DND-41 (cell line): ENCODE data around the gene TEKT5.

Experiments used
- ATAC-seq: fragments of 200-7000 bp; cut with Tn5 transposase; 3 replicates; pipeline ENCODE4 v1.9.1; 2021; ENCODE audit warnings: low read depth; ENCODE audit not compliant: insufficient read depth
- DNase-seq: peaks from one replicate; pipeline ENCODE4 v3.0.0-alpha.2; 2020
- H2AFZ ChIP-seq: 2 replicates; pipeline ENCODE4 v1.6.0; 2012; ENCODE audit warnings: low read depth, low read length
- H3K27ac ChIP-seq: 2 replicates; pipeline ENCODE4 v1.5.1; 2012; ENCODE audit warnings: low read length, inconsistent platforms
- H3K27me3 ChIP-seq: fragments of 200-600 bp; sonication (generic); 2 replicates; pipeline ENCODE4 v1.6.0; 2012; ENCODE audit warnings: low read length, mild to moderate bottlenecking, inconsistent platforms; ENCODE audit not compliant: insufficient read depth, poor library complexity
- H3K36me3 ChIP-seq: 2 replicates; pipeline ENCODE4 v1.5.1; 2012; ENCODE audit warnings: low read length, inconsistent platforms; ENCODE audit not compliant: insufficient read depth
- H3K4me1 ChIP-seq: 2 replicates; pipeline ENCODE4 v1.5.1; 2012; ENCODE audit warnings: mild to moderate bottlenecking, low read length; ENCODE audit not compliant: insufficient read depth
- H3K4me2 ChIP-seq: 2 replicates; pipeline ENCODE4 v1.6.0; 2012; ENCODE audit warnings: mild to moderate bottlenecking, moderate library complexity, low read length, inconsistent platforms; ENCODE audit not compliant: insufficient read depth
- H3K4me3 ChIP-seq, 2 experiments: fragments of 200-600 bp in 1 of 2; shearing (Covaris generic) in 1 of 2; 2 replicates each; pipeline ENCODE4 v1.5.1; 2012 to 2016; ENCODE audit warnings: inconsistent platforms in 2 of 2, low read length in 2 of 2, mild to moderate bottlenecking in 2 of 2, low read depth in 1 of 2, moderate library complexity in 1 of 2
- H3K79me2 ChIP-seq: 2 replicates; pipeline ENCODE4 v1.6.0; 2012; ENCODE audit warnings: low read length, inconsistent platforms; ENCODE audit not compliant: insufficient read depth
- H3K9ac ChIP-seq: 2 replicates; pipeline ENCODE4 v1.6.0; 2012; ENCODE audit warnings: low read depth, mild to moderate bottlenecking, inconsistent platforms, low read length, moderate library complexity
- H3K9me3 ChIP-seq: 2 replicates; pipeline ENCODE4 v1.5.1; 2012; ENCODE audit warnings: low read length, moderate library complexity, mild to moderate bottlenecking, inconsistent platforms; ENCODE audit not compliant: insufficient read depth, severe bottlenecking
- H4K20me1 ChIP-seq: 2 replicates; pipeline ENCODE4 v1.6.0; 2012; ENCODE audit warnings: low read length; ENCODE audit not compliant: insufficient read depth
- EZH2 ChIP-seq: IDR thresholded peaks from 3 replicates; pipeline ENCODE4 v1.6.1; 2012; ENCODE audit warnings: borderline replicate concordance, low read depth, mild to moderate bottlenecking, moderate library complexity, low read length, inconsistent platforms; ENCODE audit not compliant: severe bottlenecking
- TF ChIP-seq, protein P1 (sequence below): IDR thresholded peaks from 2 replicates; pipeline ENCODE4 v1.5.1; 2012; ENCODE audit warnings: borderline replicate concordance, low read length, moderate library complexity, mild to moderate bottlenecking; ENCODE audit not compliant: poor library complexity, severe bottlenecking; ENCODE audit errors: extremely low read depth

TEKT5 gene

DNA sequence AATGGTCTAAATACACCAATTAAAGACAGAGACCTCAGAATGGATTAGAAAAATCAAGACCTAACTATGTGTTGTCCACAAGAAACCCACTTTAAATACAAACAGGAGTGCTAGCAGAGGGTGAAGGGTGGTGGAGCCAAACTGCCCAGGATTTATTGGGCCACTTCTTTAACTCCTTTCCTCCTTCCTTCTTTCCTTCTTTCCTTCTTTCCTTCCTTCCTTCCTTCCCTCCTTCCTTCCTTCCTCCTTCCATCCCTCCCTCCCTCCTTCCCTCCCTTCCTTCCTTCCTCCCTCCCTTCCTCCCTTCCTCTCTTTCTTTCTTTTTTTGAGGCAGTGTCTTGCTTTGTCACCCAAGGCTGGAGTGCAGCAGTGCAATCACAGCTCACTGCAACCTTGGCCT, 80.0 kb downstream of the TEKT5 start:
- ATAC-seq: no peak
- Histone ChIP-seq H3K36me3 (no peaks in the 10 kb centered on the region), H3K4me2 (no peak overlapping the region), H3K9me3 (no peaks in the 10 kb centered on the region), H4K20me1 (no peaks in the 10 kb centered on the region), H3K27me3 (peaks cover 20% of the 10 kb centered on the region), H2AFZ (no peak overlapping the region), H3K9ac (no peak overlapping the region), H3K4me1 (no peaks in the 10 kb centered on the region), H3K4me3 (no peak overlapping the region), H3K79me2 (no peaks in the 10 kb centered on the region), H3K27ac (no peak overlapping the region)
- no peak for TF ChIP-seq EZH2
- TF ChIP-seq, protein P1, sequence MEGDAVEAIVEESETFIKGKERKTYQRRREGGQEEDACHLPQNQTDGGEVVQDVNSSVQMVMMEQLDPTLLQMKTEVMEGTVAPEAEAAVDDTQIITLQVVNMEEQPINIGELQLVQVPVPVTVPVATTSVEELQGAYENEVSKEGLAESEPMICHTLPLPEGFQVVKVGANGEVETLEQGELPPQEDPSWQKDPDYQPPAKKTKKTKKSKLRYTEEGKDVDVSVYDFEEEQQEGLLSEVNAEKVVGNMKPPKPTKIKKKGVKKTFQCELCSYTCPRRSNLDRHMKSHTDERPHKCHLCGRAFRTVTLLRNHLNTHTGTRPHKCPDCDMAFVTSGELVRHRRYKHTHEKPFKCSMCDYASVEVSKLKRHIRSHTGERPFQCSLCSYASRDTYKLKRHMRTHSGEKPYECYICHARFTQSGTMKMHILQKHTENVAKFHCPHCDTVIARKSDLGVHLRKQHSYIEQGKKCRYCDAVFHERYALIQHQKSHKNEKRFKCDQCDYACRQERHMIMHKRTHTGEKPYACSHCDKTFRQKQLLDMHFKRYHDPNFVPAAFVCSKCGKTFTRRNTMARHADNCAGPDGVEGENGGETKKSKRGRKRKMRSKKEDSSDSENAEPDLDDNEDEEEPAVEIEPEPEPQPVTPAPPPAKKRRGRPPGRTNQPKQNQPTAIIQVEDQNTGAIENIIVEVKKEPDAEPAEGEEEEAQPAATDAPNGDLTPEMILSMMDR: no peak
- DNase-seq: no peak

DNA sequence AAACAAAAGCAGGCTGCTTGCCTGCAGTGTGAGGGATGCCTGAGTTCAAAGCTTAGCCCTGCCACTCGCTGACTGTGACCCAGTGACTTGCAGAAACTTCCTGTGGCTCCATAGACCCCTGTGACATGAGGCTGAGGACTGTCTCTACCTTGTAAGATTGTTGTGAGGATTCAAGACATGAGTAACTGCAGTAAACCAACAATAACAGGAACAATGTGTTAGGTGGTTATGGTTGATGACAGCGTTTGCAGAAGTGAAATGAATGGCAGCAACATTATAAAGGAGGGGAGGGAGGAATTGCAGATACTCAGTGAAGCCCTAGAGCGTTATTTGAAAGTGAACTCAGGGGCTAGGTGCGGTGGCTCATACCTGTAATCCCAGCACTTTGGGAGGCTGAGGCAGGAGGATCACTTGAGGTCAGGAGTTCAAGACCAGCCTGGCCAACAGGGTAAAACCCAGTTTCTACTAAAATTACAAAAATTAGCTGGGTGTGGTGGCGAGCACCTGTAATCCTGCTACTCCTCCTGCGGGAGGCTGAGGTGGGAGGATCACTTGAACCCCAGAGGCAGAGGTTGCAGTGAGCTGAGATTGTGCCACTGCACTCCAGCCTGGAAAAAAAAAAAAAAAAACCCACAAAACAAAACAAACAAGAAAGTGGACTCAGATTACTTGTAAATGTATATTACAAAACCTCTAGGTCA, 80.8 kb downstream of the TEKT5 start:
- no peak for DNase-seq
- no peak overlapping the region for H3K4me2 ChIP-seq
- no peak overlapping the region for H2AFZ ChIP-seq
- H3K79me2 ChIP-seq: no peaks in the 10 kb centered on the region
- H3K36me3 ChIP-seq: no peaks in the 10 kb centered on the region
- H3K9me3 ChIP-seq: no peaks in the 10 kb centered on the region
- H3K9ac ChIP-seq: no peak overlapping the region
- no peak overlapping the region for H3K4me3 ChIP-seq
- H4K20me1 ChIP-seq: no peaks in the 10 kb centered on the region
- no peak overlapping the region for H3K27ac ChIP-seq
- H3K27me3 ChIP-seq: peaks cover 19% of the 10 kb centered on the region
- no peaks in the 10 kb centered on the region for H3K4me1 ChIP-seq
- no peak for ATAC-seq
- TF ChIP-seq, protein P1: no peak
- no peak for TF ChIP-seq EZH2

- Histone ChIP-seq H3K36me3 (no peaks in the 10 kb centered on the region), H3K79me2 (no peaks in the 10 kb centered on the region), H3K9me3 (no peaks in the 10 kb centered on the region), H3K27me3 (peaks cover 7% of the 10 kb centered on the region), H4K20me1 (no peaks in the 10 kb centered on the region), H2AFZ (no peak overlapping the region), H3K4me3 (no peak overlapping the region), H3K4me2 (no peak overlapping the region), H3K4me1 (no peaks in the 10 kb centered on the region), H3K27ac (no peak overlapping the region), H3K9ac (no peak overlapping the region)
- no peak for ATAC-seq
- no peak for TF ChIP-seq EZH2
- TF ChIP-seq, protein P1: no peak
- DNase-seq: no peak
Observed at GRCh38 chr16:10612649-10613179, 82.0 kb downstream of the TEKT5 start.
